Neural cell (in vitro differentiated cells): ENCODE measurements around the gene NEURL3. TPM values are rescaled to one million over a fixed set of nuclear protein-coding genes. Genes with fewer than 3 reads are reported as not detected.

Experiments
- H2AFZ ChIP-seq: fragments of 200-600, 300-800 bp; sonication (generic), shearing (Covaris generic); 2 replicates; pipeline ENCODE4 v1.6.0; 2014; ENCODE audit warnings: low read depth, mild to moderate bottlenecking, antibody characterized with exemption, low read length, moderate library complexity
- H3F3A ChIP-seq: fragments of 200-600 bp; shearing (Covaris generic); 2 replicates; pipeline ENCODE4 v1.6.1; 2016; ENCODE audit warnings: mild to moderate bottlenecking, moderate library complexity, mixed read lengths, antibody characterized with exemption, low read length; ENCODE audit not compliant: insufficient read depth, poor library complexity, severe bottlenecking
- H3K27ac ChIP-seq: fragments of 200-600, 300-800 bp; sonication (generic), shearing (Covaris generic); 2 replicates; pipeline ENCODE4 v1.5.1; 2014; ENCODE audit warnings: mild to moderate bottlenecking, low read length, moderate library complexity
- H3K27me3 ChIP-seq: fragments of 300-800, 200-600 bp; sonication (generic), shearing (Covaris generic); 2 replicates; pipeline ENCODE4 v1.6.0; 2014; ENCODE audit warnings: mild to moderate bottlenecking, low read depth, low read length, moderate library complexity; ENCODE audit not compliant: insufficient read depth
- H3K36me3 ChIP-seq: fragments of 300-800, 200-600 bp; sonication (generic), shearing (Covaris generic); 2 replicates; pipeline ENCODE4 v1.5.1; 2014; ENCODE audit warnings: mild to moderate bottlenecking, antibody characterized with exemption, low read length, moderate library complexity; ENCODE audit not compliant: insufficient read depth
- H3K4me2 ChIP-seq: fragments of 300-800, 200-600 bp; sonication (generic), shearing (Covaris generic); 2 replicates; pipeline ENCODE4 v1.6.0; 2014; ENCODE audit warnings: mild to moderate bottlenecking, low read length
- H3K4me3 ChIP-seq: fragments of 300-800, 200-600 bp; sonication (generic), shearing (Covaris generic); 2 replicates; pipeline ENCODE4 v1.5.1; 2014; ENCODE audit warnings: mild to moderate bottlenecking, low read length, moderate library complexity
- H3K79me2 ChIP-seq: fragments of 200-600 bp; shearing (Covaris generic); replicated peaks from 2 replicates; pipeline ENCODE4 v1.6.0; 2014; ENCODE audit warnings: mild to moderate bottlenecking, low read length, moderate library complexity; ENCODE audit not compliant: insufficient read depth
- H3K9ac ChIP-seq: fragments of 300-800, 200-600 bp; sonication (generic), shearing (Covaris generic); 2 replicates; pipeline ENCODE4 v1.6.1; 2016; ENCODE audit warnings: mild to moderate bottlenecking, low read length, mixed read lengths
- H3K9me2 ChIP-seq: fragments of 200-600 bp; shearing (Covaris generic); 2 replicates; pipeline ENCODE4 v1.6.1; 2016; ENCODE audit warnings: mild to moderate bottlenecking, low read length, mixed read lengths; ENCODE audit not compliant: insufficient read depth
- H3K9me3 ChIP-seq: fragments of 200-600, 300-800 bp; sonication (generic), shearing (Covaris generic); 2 replicates; pipeline ENCODE4 v1.6.1; 2016; ENCODE audit warnings: mild to moderate bottlenecking, mixed run types, low read length, moderate library complexity, mixed read lengths
- H4K20me1 ChIP-seq: fragments of 200-600 bp; shearing (Covaris generic); 2 replicates; pipeline ENCODE4 v1.6.1; 2016; ENCODE audit warnings: mild to moderate bottlenecking, mixed run types; ENCODE audit not compliant: insufficient read depth
- CTCF ChIP-seq: fragments of 450-650 bp; IDR thresholded peaks from 2 replicates; pipeline ENCODE4 v1.5.1; 2014; ENCODE audit warnings: antibody characterized with exemption, mild to moderate bottlenecking, moderate library complexity; ENCODE audit not compliant: poor library complexity, severe bottlenecking
- EP300 ChIP-seq: fragments of 450-650 bp; conservative IDR thresholded peaks from 2 replicates; pipeline ENCODE4 v1.6.1; 2014; ENCODE audit warnings: antibody characterized with exemption, mild to moderate bottlenecking, moderate library complexity; ENCODE audit not compliant: poor library complexity, severe bottlenecking
- EZH2 ChIP-seq: fragments of 200-600, 300-800 bp; shearing (Covaris generic), sonication (generic); IDR thresholded peaks from 2 replicates; pipeline ENCODE4 v1.6.1; 2014; ENCODE audit warnings: antibody characterized with exemption, low read length, borderline replicate concordance, mild to moderate bottlenecking; ENCODE audit not compliant: insufficient read depth, poor library complexity, severe bottlenecking
- MXI1 ChIP-seq: fragments of 450-650 bp; conservative IDR thresholded peaks from 2 replicates; pipeline ENCODE4 v1.6.1; 2014; ENCODE audit warnings: antibody characterized with exemption, mild to moderate bottlenecking; ENCODE audit not compliant: poor library complexity, severe bottlenecking
- POLR2AphosphoS5 ChIP-seq: IDR thresholded peaks from 2 replicates; pipeline ENCODE4 v1.6.1; 2012
- RAD21 ChIP-seq: fragments of 450-650 bp; conservative IDR thresholded peaks from 2 replicates; pipeline ENCODE4 v1.6.1; 2014; ENCODE audit warnings: antibody characterized with exemption, mild to moderate bottlenecking, moderate library complexity
- SMC3 ChIP-seq: fragments of 450-650 bp; conservative IDR thresholded peaks from 2 replicates; pipeline ENCODE4 v1.6.1; 2014; ENCODE audit warnings: antibody characterized with exemption, mild to moderate bottlenecking, moderate library complexity; ENCODE audit not compliant: poor library complexity
- TAF1 ChIP-seq: IDR thresholded peaks from 2 replicates; pipeline ENCODE4 v1.6.1; 2012; ENCODE audit warnings: low read depth
- polyA minus RNA-seq: library from RNA; depleted of rRNA, polyadenylated mRNA; stranded (reverse); fragments of >200 nt; gene quantifications from 2 replicates; pipeline ENCODE4 v1.2.3, GENCODE V29; 2014
- polyA plus RNA-seq: library from polyadenylated mRNA; depleted of rRNA; stranded (reverse); fragments of >200 nt; gene quantifications from 2 replicates; pipeline ENCODE4 v1.2.3, GENCODE V29; 2014
- TF ChIP-seq, protein P1 (sequence below): IDR thresholded peaks from 2 replicates; pipeline ENCODE4 v1.6.1; 2012; ENCODE audit warnings: borderline replicate concordance

Gene NEURL3, protein sequence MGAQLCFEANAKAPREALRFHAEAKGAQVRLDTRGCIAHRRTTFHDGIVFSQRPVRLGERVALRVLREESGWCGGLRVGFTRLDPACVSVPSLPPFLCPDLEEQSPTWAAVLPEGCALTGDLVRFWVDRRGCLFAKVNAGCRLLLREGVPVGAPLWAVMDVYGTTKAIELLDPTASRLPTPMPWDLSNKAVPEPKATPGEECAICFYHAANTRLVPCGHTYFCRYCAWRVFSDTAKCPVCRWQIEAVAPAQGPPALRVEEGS
- polyA plus RNA-seq (0.20 TPM in 1 of 2 replicates, not detected in the other), polyA minus RNA-seq (not detected in 2 replicates)

DNA sequence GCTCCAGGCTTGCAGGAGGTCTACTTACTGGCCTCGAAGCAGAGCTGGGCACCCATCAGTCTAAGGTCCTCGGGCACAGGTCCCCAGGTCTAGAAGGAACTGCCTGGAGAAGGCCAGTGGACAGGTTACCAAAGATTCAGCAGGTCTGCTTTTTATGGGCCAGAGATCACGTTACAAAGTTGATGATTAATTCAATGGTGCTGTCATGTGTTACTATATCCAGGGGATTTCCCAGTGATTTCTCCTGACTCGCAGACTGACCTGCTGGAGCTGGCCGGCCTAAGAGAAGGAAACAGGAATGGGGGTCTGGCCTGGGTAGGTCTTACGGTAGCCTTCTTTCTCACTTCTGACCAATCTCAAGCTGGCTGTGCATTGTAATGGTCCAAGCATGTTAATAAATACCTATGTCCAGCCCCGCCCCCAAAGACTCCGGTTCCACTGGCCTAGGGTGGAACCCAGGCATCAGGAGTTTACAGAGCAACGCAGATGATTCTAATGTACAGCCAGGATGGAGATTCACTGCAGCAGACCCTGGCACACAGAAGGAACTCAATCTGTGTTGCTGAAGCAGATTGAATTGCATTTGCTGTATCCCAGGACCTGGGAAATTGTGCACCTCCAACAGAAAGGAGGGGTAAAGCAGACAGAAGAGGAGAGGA is at the start of gene NEURL3:
NEURL3 (minus strand) TSS at position 127 of the 659 bp plus-strand sequence; CDS start at position 56, 71 bp downstream.
- Histone ChIP-seq H3K79me2 (no peaks in the 10 kb centered on the region), H3K4me2 (no peak within 1 kb of the TSS), H3F3A (no peaks in the 10 kb centered on the region), H3K4me3 (no peak within 1 kb of the TSS), H3K27me3 (no peaks in the 10 kb centered on the region), H3K36me3 (no peaks in the 10 kb centered on the region), H4K20me1 (no peaks in the 10 kb centered on the region), H3K9ac (no peak within 1 kb of the TSS), H2AFZ (no peak within 1 kb of the TSS), H3K9me3 (no peaks in the 10 kb centered on the region), H3K9me2 (no peaks in the 10 kb centered on the region), H3K27ac (no peak within 1 kb of the TSS)
- TF ChIP-seq, protein P1, sequence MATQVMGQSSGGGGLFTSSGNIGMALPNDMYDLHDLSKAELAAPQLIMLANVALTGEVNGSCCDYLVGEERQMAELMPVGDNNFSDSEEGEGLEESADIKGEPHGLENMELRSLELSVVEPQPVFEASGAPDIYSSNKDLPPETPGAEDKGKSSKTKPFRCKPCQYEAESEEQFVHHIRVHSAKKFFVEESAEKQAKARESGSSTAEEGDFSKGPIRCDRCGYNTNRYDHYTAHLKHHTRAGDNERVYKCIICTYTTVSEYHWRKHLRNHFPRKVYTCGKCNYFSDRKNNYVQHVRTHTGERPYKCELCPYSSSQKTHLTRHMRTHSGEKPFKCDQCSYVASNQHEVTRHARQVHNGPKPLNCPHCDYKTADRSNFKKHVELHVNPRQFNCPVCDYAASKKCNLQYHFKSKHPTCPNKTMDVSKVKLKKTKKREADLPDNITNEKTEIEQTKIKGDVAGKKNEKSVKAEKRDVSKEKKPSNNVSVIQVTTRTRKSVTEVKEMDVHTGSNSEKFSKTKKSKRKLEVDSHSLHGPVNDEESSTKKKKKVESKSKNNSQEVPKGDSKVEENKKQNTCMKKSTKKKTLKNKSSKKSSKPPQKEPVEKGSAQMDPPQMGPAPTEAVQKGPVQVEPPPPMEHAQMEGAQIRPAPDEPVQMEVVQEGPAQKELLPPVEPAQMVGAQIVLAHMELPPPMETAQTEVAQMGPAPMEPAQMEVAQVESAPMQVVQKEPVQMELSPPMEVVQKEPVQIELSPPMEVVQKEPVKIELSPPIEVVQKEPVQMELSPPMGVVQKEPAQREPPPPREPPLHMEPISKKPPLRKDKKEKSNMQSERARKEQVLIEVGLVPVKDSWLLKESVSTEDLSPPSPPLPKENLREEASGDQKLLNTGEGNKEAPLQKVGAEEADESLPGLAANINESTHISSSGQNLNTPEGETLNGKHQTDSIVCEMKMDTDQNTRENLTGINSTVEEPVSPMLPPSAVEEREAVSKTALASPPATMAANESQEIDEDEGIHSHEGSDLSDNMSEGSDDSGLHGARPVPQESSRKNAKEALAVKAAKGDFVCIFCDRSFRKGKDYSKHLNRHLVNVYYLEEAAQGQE, result no peak
- no peak for TF ChIP-seq SMC3
- TF ChIP-seq EP300, result no peak
- no peak for TF ChIP-seq MXI1
- TF ChIP-seq TAF1, result no peak
- TF ChIP-seq RAD21, result no peak
- no peak for TF ChIP-seq EZH2
- TF ChIP-seq CTCF, result no peak
- no peak for TF ChIP-seq POLR2AphosphoS5

GRCh38 chr2:96554293-96555145 is 49.4 kb upstream of the NEURL3 start:
- Histone ChIP-seq H3K79me2 (no peaks in the 10 kb centered on the region), H4K20me1 (no peaks in the 10 kb centered on the region), H3F3A (no peaks in the 10 kb centered on the region), H3K4me3 (no peak overlapping the region), H3K27me3 (no peaks in the 10 kb centered on the region), H3K27ac (no peak overlapping the region), H3K9ac (no peak overlapping the region), H3K4me2 (no peak overlapping the region), H2AFZ (no peak overlapping the region), H3K9me2 (no peaks in the 10 kb centered on the region), H3K36me3 (no peaks in the 10 kb centered on the region), H3K9me3 (no peaks in the 10 kb centered on the region)
- TF ChIP-seq SMC3, result peak; percentile 69
- no peak for TF ChIP-seq POLR2AphosphoS5
- peak; percentile 63 for TF ChIP-seq RAD21
- no peak for TF ChIP-seq TAF1
- TF ChIP-seq, protein P1, result no peak
- no peak for TF ChIP-seq MXI1
- TF ChIP-seq EP300, result no peak
- no peak for TF ChIP-seq EZH2
- TF ChIP-seq CTCF, result peak; percentile 72
